ENCODE measurements around the gene GUCY2C.

Gene GUCY2C

GRCh38 chr12:14619741-14620501 lies 76.5 kb downstream of the GUCY2C start:
- Histone ChIP-seq H3K4me3 (ENCODE audit: insufficient read depth, low read length, poor library complexity, severe bottlenecking) (no peak overlapping the region), H3K36me3 (ENCODE audit: low read length) (no peaks in the 10 kb centered on the region), H3K79me2 (ENCODE audit: insufficient read depth, low read length) (no peaks in the 10 kb centered on the region), H4K20me1 (ENCODE audit: low read depth, low read length) (no peaks in the 10 kb centered on the region), H3K9me3 (ENCODE audit: insufficient read depth, low read length) (no peaks in the 10 kb centered on the region), H3K4me2 (ENCODE audit: low read depth, low read length, poor library complexity, severe bottlenecking) (no peak overlapping the region), H3F3A (ENCODE audit: insufficient read depth) (peaks cover 2% of the 10 kb centered on the region; the same call in 1 of the 2 replicates), H3K27ac (ENCODE audit: low read depth, low read length) (no peak overlapping the region), H3K27me3 (ENCODE audit: low read length) (no peaks in the 10 kb centered on the region), H2AFZ (ENCODE audit: low read depth, low read length, severe bottlenecking) (no peak overlapping the region), H3K9ac (ENCODE audit: low read length) (no peak overlapping the region), H3K9me2 (replicated peaks; ENCODE audit: insufficient read depth, low read length) (no peaks in the 10 kb centered on the region)
- no peak for TF ChIP-seq CTCF (IDR thresholded peaks at IDR 0.05; ENCODE audit: insufficient read depth, low read length, poor library complexity, severe bottlenecking)

GRCh38 chr12:14618983-14619382 lies 77.4 kb downstream of the GUCY2C start:
- H3K9ac ChIP-seq (ENCODE audit: low read length) = no peak overlapping the region
- no peaks in the 10 kb centered on the region for H3K79me2 ChIP-seq (ENCODE audit: insufficient read depth, low read length)
- H3K9me2 ChIP-seq (replicated peaks; ENCODE audit: insufficient read depth, low read length) = no peaks in the 10 kb centered on the region
- no peaks in the 10 kb centered on the region for H4K20me1 ChIP-seq (ENCODE audit: low read depth, low read length)
- no peak overlapping the region for H3K27ac ChIP-seq (ENCODE audit: low read depth, low read length)
- no peaks in the 10 kb centered on the region for H3K9me3 ChIP-seq (ENCODE audit: insufficient read depth, low read length)
- H2AFZ ChIP-seq (ENCODE audit: low read depth, low read length, severe bottlenecking) = no peak overlapping the region
- H3K27me3 ChIP-seq (ENCODE audit: low read length) = no peaks in the 10 kb centered on the region
- no peaks in the 10 kb centered on the region for H3K36me3 ChIP-seq (ENCODE audit: low read length)
- H3F3A ChIP-seq (ENCODE audit: insufficient read depth) = peaks cover 11% of the 10 kb centered on the region
- no peak for TF ChIP-seq EZH2phosphoT487 (conservative IDR thresholded peaks at IDR 0.05; ENCODE audit: low read length)
- no peak for TF ChIP-seq CTCF (IDR thresholded peaks at IDR 0.05; ENCODE audit: insufficient read depth, low read length, poor library complexity, severe bottlenecking)
- no peak overlapping the region for H3K4me2 ChIP-seq (ENCODE audit: low read depth, low read length, poor library complexity, severe bottlenecking)
- H3K4me3 ChIP-seq (ENCODE audit: insufficient read depth, low read length, poor library complexity, severe bottlenecking) = no peak overlapping the region

DNA sequence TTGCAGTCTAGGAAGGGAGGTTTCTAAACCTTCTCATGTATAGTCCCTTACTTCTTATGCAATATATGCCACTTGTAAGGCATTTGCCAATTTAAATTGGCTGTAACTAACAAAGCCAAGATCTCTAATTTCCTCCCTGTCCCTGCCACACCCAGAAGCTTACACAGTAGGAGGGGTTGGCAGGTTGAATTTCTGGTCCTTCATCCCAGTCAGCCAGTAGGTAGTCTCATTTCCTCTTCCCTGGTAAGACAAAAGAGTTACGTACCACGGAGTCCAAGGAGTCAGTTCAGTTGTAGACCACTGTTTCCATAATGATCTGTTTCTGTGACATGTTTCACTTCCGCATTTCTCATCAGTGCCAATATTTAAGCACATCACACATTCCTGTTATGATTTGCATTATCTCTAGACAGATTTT lies 81.7 kb downstream of the GUCY2C start:
- H3K27ac ChIP-seq (ENCODE audit: low read depth, low read length) = peak overlapping the region; percentile 92
- no peaks in the 10 kb centered on the region for H3K9me2 ChIP-seq (replicated peaks; ENCODE audit: insufficient read depth, low read length)
- H3K36me3 ChIP-seq (ENCODE audit: low read length) = no peaks in the 10 kb centered on the region
- peaks cover 15% of the 10 kb centered on the region for H3F3A ChIP-seq (ENCODE audit: insufficient read depth)
- H3K9me3 ChIP-seq (ENCODE audit: insufficient read depth, low read length) = no peaks in the 10 kb centered on the region
- H3K4me2 ChIP-seq (ENCODE audit: low read depth, low read length, poor library complexity, severe bottlenecking) = peak overlapping the region; percentile 83
- H2AFZ ChIP-seq (ENCODE audit: low read depth, low read length, severe bottlenecking) = no peak overlapping the region
- H3K4me3 ChIP-seq (ENCODE audit: insufficient read depth, low read length, poor library complexity, severe bottlenecking) = peak overlapping the region; percentile 44
- H3K9ac ChIP-seq (ENCODE audit: low read length) = peak overlapping the region; percentile 50
- TF ChIP-seq EZH2phosphoT487 (conservative IDR thresholded peaks at IDR 0.05; ENCODE audit: low read length) (no peak), CTCF (IDR thresholded peaks at IDR 0.05; ENCODE audit: insufficient read depth, low read length, poor library complexity, severe bottlenecking) (no peak)
- no peaks in the 10 kb centered on the region for H3K79me2 ChIP-seq (ENCODE audit: insufficient read depth, low read length)
- no peaks in the 10 kb centered on the region for H3K27me3 ChIP-seq (ENCODE audit: low read length)
- no peaks in the 10 kb centered on the region for H4K20me1 ChIP-seq (ENCODE audit: low read depth, low read length)

All from SU-DHL-6 (cell line).